ENCODE data around the gene WDR90.

The WDR90 gene

DNA sequence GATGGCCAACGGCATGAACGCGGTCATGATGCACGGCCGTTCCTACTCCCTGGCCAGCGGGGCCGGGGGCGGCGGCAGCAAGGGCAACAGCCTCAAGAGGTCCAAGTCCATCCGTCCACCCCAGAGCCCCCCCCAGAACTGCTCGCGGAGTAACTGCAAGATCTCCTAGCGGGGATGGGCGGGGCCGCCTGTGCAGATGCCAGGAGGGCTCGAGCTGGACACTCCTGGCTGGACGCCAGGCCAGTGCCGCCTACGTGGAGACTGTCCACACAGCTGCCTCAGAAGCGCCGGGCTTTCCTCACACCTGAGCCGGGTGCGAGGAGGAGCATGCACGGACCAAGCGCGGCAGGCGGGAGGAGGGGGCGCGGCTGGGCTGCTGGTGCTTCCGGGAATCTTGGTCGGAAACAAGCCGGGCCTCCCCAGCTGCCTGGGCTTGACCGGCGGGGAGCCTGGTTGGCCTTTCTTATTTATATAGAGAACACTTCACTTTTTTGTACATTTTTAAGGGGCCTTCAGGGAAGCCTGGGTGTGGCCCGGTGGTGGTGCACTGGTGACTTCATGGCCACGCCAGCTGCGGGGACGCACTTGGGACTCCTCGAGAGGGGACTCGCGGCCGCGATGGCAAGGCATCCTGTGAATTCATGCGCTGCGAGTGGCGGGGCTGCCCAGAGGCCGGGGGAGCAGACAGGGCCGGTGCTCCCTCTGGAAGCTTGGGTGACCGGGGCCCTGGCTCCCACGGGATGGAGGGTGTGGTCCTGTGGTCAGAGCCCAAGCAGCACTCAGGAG, 21.5 kb upstream of the WDR90 start:
- Histone ChIP-seq H3K4me1 (peaks cover 0 to 21% (median 11%) of the 10 kb centered on the region in 4 donors), H3K4me3 (no peak overlapping the region), H3K9me3 (no peaks in the 10 kb centered on the region), H3K36me3 (peaks cover 15 to 55% (median 35%) of the 10 kb centered on the region in 3 donors), H3K27ac (no peak overlapping the region), H3K27me3 (peaks cover 0 to 7% of the 10 kb centered on the region in 2 donors)
- intact Hi-C loops (cut with DNase I; ENCODE audit: low total_unique reads) = no loop called here
- TF ChIP-seq, protein P1, sequence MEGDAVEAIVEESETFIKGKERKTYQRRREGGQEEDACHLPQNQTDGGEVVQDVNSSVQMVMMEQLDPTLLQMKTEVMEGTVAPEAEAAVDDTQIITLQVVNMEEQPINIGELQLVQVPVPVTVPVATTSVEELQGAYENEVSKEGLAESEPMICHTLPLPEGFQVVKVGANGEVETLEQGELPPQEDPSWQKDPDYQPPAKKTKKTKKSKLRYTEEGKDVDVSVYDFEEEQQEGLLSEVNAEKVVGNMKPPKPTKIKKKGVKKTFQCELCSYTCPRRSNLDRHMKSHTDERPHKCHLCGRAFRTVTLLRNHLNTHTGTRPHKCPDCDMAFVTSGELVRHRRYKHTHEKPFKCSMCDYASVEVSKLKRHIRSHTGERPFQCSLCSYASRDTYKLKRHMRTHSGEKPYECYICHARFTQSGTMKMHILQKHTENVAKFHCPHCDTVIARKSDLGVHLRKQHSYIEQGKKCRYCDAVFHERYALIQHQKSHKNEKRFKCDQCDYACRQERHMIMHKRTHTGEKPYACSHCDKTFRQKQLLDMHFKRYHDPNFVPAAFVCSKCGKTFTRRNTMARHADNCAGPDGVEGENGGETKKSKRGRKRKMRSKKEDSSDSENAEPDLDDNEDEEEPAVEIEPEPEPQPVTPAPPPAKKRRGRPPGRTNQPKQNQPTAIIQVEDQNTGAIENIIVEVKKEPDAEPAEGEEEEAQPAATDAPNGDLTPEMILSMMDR (IDR thresholded peaks at IDR 0.05) = no peak
- DNase-seq = no peak

DNA sequence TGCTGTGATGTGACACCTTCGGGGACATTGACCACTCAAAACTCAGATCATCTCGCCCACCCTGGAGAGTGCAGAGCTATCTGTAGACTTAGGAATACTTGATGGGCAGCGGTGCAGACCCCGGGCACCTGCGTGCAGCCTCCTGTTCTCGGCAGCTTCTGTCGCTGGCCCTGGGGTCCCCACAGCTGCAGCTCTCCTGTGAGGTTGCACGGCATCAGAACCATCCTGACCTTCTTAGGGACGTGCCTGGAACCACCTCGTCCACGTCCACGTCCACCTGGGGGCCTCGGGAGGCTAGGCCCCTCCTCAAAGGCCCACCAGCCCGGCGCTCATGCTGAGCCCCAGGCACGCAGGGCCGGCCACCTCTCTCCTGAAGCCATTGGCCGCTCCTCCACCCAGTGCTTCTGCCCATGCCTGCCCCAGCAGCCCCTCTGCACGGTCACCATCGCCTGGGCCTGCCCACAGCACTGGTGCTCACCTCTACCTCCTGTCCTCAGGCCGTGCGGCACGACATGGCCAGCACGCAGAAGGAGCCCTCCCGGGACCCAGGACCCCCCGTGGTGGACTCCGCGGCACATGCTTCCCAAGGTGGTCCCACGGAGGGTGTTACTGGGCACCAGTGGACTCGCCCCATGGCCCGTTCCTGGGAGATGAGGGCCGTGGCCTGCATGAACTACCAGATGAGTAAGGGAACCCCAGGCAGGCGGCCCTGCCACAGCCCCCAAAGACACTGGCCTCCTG, 20.7 kb upstream of the WDR90 start:
- Histone ChIP-seq H3K36me3 (peaks cover 15 to 63% (median 43%) of the 10 kb centered on the region in 3 donors), H3K4me3 (no peak overlapping the region), H3K27ac (no peak overlapping the region), H3K27me3 (peaks cover 0 to 7% of the 10 kb centered on the region in 2 donors), H3K9me3 (no peaks in the 10 kb centered on the region), H3K4me1 (peaks cover 0 to 21% (median 11%) of the 10 kb centered on the region in 4 donors)
- intact Hi-C loops (cut with DNase I; ENCODE audit: low total_unique reads) = no loop called here
- TF ChIP-seq, protein P1 (IDR thresholded peaks at IDR 0.05) = no peak
- no peak for DNase-seq

DNA sequence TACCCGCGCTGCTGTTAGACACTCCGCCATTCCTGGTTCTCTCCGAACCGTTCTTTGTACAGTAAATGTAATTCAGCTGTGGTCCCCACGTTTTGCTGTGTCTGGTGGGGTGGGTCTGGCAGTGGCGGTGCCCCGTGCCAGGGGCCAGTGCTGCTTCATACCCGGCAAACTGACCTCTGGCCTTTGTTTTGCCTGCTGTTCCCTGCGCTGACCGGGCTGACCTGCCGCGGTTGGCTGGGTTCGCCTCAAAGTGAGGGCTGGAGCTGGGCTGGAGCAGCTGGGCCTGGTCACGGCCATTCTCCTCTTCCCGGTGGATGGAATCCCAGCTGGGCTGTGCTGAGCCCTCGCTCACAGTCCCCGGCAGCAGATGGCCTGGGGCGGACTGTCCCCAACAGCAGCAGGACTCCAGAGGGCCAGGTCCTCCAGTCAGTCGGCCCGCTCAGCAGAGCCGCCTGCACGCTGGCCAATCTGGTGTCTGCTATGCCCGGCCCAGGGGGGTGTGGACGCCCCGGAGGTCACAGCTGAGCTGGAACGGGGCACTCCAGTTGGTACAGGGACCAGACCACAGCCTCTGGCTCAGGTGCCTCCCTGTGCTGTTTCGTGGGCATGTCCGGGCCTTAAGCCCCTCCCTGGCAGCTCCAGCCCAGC, 19.9 kb upstream of the WDR90 start:
- H3K4me3 ChIP-seq = no peak overlapping the region
- peaks cover 0 to 21% (median 11%) of the 10 kb centered on the region in 4 donors for H3K4me1 ChIP-seq
- intact Hi-C loops (cut with DNase I; ENCODE audit: low total_unique reads) = no loop called here
- H3K9me3 ChIP-seq = no peaks in the 10 kb centered on the region
- H3K27me3 ChIP-seq = peaks cover 0 to 7% of the 10 kb centered on the region in 2 donors
- H3K27ac ChIP-seq = no peak overlapping the region
- peaks cover 15 to 71% (median 51%) of the 10 kb centered on the region in 3 donors for H3K36me3 ChIP-seq
- TF ChIP-seq, protein P1 (IDR thresholded peaks at IDR 0.05) = no peak
- no peak for DNase-seq

GRCh38 chr16:629833-630248, 19.3 kb upstream of the WDR90 start:
- TF ChIP-seq, protein P1 (IDR thresholded peaks at IDR 0.05) = no peak
- Histone ChIP-seq H3K27ac (no peak overlapping the region), H3K9me3 (no peaks in the 10 kb centered on the region), H3K4me3 (no peak overlapping the region), H3K4me1 (peaks cover 0 to 24% (median 15%) of the 10 kb centered on the region in 4 donors), H3K36me3 (peaks cover 15 to 74% (median 53%) of the 10 kb centered on the region in 3 donors), H3K27me3 (peaks cover 0 to 7% of the 10 kb centered on the region in 2 donors)
- no peak for DNase-seq
- intact Hi-C loops (cut with DNase I; ENCODE audit: low total_unique reads) = loop anchor here (10.0 kb wide), 1 partner anchor 45 kb away; no protein-coding TSS in a partner anchor

GRCh38 chr16:630249-630814, 18.8 kb upstream of the WDR90 start:
- Histone ChIP-seq H3K9me3 (no peaks in the 10 kb centered on the region), H3K27ac (no peak overlapping the region), H3K27me3 (peaks cover 0 to 7% of the 10 kb centered on the region in 2 donors), H3K4me1 (peaks cover 0 to 29% (median 20%) of the 10 kb centered on the region in 4 donors), H3K4me3 (no peak overlapping the region), H3K36me3 (peaks cover 15 to 72% (median 51%) of the 10 kb centered on the region in 3 donors)
- no peak for DNase-seq
- intact Hi-C loops (cut with DNase I; ENCODE audit: low total_unique reads) = loop anchor here (10.0 kb wide), 1 partner anchor 46 kb away; no protein-coding TSS in a partner anchor
- TF ChIP-seq, protein P1 (IDR thresholded peaks at IDR 0.05) = no peak
